Measurements from ENCODE around the gene CCDC6.
A peak's percentile ranks its signal among the peaks of the same experiment; 100 is the strongest.

Gene CCDC6

DNA sequence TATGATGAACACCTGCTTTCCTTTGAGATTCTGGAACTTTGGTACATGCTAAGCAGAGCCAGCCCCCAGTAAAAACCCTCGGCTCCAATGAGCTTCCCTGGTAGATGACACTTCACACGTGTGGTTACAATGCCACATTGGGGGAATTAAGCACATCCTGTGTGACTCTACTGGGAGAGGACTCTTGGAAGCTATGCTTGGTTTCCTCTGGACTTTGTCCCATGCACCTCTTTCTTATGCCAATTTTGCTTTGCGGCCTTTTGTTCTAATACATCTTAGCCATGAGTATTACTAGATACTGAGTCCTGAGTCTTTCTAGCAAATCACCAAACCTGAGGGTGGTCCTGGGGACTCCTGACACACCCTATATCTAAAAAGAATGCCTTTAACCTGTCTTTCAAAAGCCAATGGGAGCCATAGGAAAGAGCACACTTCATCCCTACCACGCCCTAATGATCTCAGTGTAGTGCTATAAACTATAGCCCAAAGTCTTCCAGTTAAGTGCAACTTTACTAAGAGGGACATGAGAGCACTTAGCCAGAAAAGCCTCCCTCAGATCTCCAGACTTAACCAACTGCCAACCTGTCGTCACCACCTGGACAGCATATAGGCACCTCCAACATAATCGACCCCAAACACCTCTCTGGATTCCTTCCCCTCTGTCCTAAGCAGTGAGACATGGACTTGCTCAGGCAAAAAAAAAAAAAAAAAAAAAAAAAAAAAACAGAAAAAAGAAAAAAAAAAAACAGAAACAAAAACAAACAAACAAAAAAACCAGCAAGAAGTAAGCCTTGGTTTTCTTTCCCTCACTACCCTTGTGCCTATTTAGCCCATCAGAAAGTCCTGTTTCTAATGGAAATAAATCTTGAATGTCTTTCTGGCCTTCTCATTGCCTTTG lies 37.4 kb downstream of the CCDC6 start:
- no peak overlapping the region for H3K4me3 ChIP-seq (ENCODE audit: low read depth, low read length)
- TF ChIP-seq POLR2A (IDR thresholded peaks at IDR 0.05; ENCODE audit: extremely low read depth, insufficient read length), result no peak
- TF ChIP-seq, protein P1, sequence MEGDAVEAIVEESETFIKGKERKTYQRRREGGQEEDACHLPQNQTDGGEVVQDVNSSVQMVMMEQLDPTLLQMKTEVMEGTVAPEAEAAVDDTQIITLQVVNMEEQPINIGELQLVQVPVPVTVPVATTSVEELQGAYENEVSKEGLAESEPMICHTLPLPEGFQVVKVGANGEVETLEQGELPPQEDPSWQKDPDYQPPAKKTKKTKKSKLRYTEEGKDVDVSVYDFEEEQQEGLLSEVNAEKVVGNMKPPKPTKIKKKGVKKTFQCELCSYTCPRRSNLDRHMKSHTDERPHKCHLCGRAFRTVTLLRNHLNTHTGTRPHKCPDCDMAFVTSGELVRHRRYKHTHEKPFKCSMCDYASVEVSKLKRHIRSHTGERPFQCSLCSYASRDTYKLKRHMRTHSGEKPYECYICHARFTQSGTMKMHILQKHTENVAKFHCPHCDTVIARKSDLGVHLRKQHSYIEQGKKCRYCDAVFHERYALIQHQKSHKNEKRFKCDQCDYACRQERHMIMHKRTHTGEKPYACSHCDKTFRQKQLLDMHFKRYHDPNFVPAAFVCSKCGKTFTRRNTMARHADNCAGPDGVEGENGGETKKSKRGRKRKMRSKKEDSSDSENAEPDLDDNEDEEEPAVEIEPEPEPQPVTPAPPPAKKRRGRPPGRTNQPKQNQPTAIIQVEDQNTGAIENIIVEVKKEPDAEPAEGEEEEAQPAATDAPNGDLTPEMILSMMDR (IDR thresholded peaks at IDR 0.05; ENCODE audit: low read depth, low read length), result no peak
- no peak for DNase-seq (ENCODE audit: low read depth)

DNA sequence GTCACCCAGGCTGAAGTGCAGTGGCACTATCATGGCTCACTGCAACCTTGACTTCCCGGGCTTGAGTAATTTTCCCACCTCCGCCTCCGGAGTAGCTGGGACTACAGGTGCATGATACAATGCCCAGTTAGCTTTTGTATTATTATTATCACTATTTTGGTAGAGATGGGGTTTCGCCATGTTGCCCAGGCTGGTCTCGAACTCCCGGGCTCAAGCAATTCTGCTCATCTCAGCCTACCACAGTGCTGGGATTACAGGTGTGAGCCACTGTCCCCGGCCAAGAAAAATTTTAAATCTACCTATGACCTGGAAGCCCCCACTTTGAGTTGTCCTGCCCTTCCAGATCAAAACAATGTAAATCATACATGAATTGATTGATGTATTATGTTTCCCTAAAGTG lies 38.8 kb downstream of the CCDC6 start:
- no peak overlapping the region for H3K4me3 ChIP-seq (ENCODE audit: low read depth, low read length)
- TF ChIP-seq, protein P2, sequence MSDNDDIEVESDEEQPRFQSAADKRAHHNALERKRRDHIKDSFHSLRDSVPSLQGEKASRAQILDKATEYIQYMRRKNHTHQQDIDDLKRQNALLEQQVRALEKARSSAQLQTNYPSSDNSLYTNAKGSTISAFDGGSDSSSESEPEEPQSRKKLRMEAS (IDR thresholded peaks at IDR 0.05; ENCODE audit: low read depth, low read length), result no peak
- TF ChIP-seq, protein P1 (IDR thresholded peaks at IDR 0.05; ENCODE audit: low read depth, low read length), result no peak
- TF ChIP-seq POLR2A (IDR thresholded peaks at IDR 0.05; ENCODE audit: extremely low read depth, insufficient read length) (no peak), MYC (IDR thresholded peaks at IDR 0.05; ENCODE audit: low read depth, low read length) (no peak)
- no peak for DNase-seq (ENCODE audit: low read depth)

DNA sequence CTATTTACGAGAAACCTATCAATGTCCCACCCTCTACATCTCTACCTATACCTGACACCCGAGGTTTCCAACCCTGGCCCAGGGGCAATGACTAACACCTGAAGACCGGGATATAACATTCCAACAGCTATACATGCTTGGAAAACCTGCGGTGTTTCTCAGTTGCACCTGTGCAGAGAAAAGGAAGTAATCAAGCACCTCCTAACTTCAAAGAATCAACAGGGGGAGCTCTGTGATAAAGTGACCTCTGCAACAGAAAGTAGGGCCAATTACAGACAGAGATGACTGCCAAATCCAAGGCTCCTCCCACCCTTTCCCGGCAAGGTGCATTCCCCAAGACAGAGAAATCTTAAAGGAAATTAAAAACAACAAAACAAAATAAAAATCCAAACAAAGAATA lies 41.3 kb downstream of the CCDC6 start:
- TF ChIP-seq, protein P2 (IDR thresholded peaks at IDR 0.05; ENCODE audit: low read depth, low read length), result no peak
- TF ChIP-seq, protein P1 (IDR thresholded peaks at IDR 0.05; ENCODE audit: low read depth, low read length), result peak; percentile 23
- peak; percentile 42 for DNase-seq (ENCODE audit: low read depth)
- H3K4me3 ChIP-seq (ENCODE audit: low read depth, low read length), result no peak overlapping the region

DNA sequence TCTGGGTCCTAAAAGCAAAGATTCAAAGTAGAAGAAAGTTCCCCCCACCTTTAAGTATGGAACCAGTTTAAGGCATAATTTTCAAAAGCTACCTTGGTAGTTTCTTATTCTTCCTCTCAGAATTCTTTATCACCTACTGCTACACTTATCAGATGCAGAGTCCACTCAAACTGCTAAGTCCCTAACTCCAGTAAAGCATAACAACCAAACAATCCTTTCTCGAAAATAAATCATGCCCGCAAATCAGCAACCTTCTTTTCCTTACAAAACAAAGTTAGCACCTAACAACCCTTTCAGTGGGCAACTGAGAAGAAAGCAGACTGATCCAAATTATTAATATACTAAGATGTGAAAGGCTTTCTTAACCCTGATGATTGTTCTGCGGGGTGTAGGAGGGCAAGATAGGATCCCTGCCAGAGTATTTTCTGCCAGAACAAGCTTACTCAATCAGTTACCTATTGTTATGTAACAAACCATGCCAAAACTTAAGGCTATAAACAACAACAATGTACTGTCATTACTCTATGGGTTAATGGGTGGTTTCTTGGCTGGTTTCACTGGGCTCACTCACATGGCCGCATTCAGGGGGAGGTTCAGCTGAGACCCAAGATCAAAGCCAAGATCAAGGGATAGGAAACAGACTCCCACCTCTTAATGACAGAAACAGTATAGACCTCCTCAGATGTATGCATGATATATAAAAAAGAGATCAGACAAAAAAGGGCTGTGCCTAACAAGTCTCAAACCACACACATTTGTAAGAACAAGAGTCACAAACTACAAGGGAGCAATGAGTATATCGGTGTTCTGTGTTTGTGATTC lies 42.0 kb downstream of the CCDC6 start:
- H3K4me3 ChIP-seq (ENCODE audit: low read depth, low read length), result no peak overlapping the region
- DNase-seq (ENCODE audit: low read depth), result no peak
- TF ChIP-seq, protein P1 (IDR thresholded peaks at IDR 0.05; ENCODE audit: low read depth, low read length), result no peak
- no peak for TF ChIP-seq POLR2A (IDR thresholded peaks at IDR 0.05; ENCODE audit: extremely low read depth, insufficient read length)
- no peak for TF ChIP-seq MYC (IDR thresholded peaks at IDR 0.05; ENCODE audit: low read depth, low read length)
- TF ChIP-seq, protein P2 (IDR thresholded peaks at IDR 0.05; ENCODE audit: low read depth, low read length), result no peak

DNA sequence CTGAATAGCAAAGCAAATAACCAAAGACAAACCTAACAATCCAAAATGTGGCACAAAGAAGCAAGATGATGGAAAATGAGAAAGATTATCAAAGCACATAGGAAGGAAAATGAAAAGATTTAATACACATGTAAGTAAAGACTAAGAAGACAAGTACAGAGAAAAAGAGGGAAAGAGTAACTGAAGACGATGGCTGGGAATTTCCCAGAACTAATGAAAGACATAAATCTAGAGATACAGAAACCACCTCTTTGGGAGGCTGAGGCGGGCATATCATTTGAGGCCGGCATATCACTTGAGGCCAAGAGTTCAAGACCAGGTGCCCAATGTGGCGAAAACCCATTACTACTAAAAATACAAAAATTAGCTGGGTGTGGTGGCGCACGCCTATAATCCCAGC lies 46.8 kb downstream of the CCDC6 start:
- H3K4me3 ChIP-seq (ENCODE audit: low read depth, low read length), result no peak overlapping the region
- TF ChIP-seq POLR2A (IDR thresholded peaks at IDR 0.05; ENCODE audit: extremely low read depth, insufficient read length), result no peak
- TF ChIP-seq, protein P1 (IDR thresholded peaks at IDR 0.05; ENCODE audit: low read depth, low read length), result no peak
- no peak for DNase-seq (ENCODE audit: low read depth)
